GM21528 (cell line): Measurements from ENCODE around the gene NINL.
"Not testable (repeated sequence)": the region's sequence is repeated elsewhere in the genome, so short reads cannot be mapped to it uniquely, and the experiment has no call there.

Experiments used
- ATAC-seq: cut with Tn5 transposase; IDR thresholded peaks from one replicate; pipeline ENCODE4 v1.9.1; 2021; ENCODE audit warnings: mild to moderate bottlenecking, moderate library complexity; ENCODE audit not compliant: unreplicated experiment, low FRiP score

The NINL gene

DNA sequence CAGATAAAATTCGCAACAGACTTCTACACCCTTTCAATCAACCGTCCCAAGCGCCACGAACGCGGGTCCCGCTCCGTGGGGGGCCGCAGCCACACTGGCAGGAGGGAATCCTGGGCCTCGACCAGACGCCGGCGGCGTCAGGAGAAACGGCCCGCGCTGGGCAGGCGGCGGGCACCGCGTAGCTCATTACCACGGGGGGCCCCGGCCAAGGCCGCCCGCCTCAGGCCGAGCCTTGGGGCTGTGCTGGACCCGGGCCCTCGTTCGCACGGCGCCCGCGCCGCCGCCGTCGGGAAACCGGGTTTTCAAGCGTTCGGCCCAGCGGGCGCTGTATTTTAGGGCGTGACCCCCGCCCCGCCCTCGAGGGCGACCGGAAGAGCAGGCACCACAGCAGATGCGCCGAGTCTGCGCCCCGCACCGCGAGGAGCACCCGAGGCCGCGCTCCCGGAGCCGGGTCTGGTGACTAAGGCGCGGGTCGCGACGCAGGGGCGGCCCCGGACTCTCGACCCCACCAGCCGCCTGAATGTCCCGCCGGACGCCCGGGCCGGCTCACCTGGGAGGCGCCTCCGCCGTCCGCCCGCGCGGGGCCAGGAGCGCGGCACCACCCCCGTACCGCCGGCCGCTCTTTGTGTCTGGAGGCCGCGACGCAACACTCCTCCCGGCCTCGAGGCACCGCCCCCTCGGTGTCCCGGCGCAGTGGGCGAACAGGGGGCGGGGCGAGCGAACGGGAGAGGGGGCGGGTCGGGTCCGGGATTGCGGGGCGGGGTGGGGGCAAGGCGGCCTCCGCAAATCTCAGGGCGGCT is at the start of gene NINL:
NINL (minus strand) TSS at position 627 of the 800 bp plus-strand sequence. CDS start 58,944 bp downstream, outside the sequence.
- ATAC-seq, result no peak

DNA sequence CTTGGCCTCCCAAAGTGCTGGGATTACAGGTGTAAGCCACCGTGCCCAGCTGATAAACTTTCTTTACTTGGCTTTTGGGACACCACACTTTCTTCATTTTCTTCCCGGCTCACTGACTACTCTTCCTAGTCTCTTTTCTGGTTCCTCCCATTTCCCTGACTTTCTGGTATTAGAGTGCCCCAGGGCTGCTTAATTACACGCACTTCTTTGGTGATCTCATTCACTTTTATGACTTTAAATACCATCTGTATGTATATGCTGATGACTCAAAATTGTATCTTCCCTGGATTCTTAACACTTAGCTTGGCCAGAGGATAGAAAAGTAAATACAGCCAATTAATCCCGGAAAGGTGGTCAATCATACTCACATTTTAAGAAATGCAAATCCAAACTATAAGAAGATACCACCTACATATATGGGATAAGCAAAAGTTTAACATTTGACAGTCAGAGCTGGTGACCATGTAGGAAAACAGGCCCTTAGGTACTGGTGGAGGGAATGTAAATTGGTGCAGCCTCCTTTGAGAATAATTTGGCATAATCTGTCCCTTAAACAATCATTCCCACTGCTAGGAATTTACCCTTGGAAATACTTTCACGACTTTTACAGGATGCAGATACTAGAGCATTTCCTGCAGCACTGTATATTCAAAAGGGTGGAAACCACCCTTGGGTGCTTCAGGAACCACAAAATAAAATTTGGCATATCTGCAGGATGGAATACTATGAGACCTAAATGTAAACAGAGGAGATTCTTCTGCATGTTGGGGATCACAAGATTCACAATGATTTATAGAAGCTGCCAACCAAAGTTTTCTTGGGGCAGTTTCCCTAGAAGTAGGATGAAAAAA is 47.8 kb upstream of the NINL start:
- no peak for ATAC-seq

DNA sequence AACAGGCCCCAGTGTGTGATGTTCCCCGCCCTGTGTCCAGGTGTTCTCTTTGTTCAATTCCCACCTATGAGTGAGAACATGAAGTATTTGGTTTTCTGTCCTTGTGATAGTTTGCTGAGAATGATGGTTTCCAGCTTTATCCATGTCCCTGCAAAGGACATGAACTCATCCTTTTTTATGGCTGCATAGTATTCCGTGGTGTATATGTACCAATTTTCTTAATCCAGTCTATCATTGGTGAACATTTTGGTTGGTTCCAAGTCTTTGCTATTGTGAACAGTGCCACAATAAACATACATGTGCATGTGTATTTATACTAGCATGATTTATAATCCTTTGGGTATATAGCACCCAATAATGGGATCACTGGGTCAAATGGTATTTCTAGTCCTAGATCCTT is 45.3 kb upstream of the NINL start:
- not testable (repeated sequence) for ATAC-seq

DNA sequence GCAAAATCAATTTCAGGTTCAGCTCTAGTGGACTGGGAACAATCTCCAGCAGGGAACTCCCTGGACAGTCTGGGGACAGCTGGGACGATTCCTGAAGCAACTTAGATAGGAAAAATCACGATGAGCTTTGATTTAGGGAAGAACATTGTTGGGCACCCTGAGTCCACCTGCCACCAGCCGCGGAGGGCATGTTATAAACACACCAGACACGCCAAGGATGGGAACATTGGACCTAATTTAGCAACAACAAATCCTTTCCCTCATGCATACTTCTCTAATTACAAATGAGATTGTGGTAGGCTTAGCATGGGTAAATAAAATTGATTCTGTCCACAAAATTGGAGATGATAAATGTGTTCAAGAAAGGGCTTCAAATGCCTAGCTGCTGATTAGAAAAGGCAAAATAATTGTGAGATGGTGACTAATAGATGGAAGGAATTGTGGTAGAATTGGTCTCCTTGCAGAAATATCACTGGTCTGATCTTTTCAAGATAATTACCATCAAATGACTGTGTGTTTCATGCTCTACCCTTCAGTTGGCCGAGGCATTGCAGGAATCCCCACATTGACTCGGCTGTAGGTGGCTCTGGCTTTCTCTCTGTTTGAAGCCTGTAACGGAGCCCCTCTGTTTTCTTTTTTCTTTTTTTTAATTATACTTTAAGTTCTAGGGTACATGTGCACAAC is 44.6 kb upstream of the NINL start:
- ATAC-seq, result no peak

DNA sequence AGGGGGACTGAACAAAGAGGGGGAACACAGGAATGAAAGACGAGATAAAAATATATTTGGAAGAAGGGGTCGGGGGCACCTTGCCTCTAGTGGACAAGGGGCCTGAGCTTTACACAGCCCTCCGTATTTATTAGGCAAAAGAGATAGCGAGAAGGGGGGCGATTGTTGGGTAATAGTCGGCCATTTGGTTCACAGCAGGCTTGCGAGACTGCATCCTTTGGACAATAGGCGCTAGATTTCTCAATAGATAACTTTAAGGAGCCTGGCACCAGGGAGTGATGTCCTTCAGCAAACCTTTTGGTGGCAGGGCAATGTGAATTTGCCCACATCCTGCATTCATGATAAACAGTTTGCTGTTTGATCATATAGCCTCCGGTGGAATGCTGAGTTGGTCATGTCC is 41.4 kb upstream of the NINL start:
- no peak for ATAC-seq

DNA sequence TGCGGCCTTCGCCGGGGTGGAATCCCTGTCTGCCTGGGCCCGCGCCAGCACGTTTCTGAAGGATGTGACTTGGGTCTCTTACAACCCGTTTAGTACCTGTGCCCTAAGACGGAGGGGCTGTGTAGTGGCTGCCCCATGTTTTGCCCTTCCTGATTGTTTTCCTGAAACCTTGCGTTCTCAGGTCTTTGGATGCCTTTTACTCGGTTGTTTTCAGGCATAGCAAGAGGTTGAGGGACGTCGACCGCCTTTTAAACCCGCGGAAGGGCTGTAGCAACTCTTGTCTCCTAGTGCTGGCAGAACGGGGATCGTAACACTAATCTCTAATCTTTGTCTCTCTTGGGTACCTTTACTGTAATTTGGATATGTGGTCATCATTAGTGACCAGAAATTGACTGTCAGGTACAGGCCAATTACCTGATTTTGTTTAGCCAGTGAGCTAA is 39.2 kb upstream of the NINL start:
- no peak for ATAC-seq

DNA sequence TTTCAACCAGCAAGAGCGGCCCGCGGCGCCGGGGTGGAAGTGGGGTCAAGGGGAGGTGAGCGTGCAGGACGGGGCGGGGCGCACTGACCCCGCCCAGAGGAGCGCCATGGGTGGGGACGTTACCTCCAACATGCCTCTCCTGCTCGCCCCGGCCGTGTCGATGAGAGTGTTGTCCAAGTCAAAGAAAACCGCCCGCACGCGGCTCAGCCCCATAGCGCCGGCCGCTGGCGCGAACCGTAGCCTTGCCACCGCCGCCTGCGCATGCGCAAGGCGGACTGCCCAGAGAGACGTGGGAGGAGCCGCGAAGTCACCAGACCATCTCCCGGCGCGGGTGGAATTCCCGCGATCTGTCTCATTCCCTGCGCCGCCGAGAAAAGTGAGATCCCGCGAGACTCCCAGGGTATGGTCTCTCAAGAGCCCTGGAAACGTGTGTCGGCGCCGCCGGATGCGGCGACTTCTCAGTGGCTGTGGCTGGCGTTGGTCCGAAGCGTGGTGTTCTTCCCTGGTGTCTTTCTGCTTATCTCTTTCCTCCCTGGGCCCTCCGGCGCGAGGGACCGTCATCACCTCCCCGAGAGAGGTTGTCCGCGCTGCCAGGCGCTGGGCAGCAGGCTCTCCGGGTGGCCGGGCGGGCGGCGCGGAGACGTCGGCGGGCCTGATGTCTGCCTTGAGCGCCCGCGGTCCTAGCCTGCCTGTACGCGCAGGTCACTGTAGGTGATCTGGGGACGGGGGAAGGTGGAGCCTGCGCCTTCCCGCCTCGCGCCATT is 38.6 kb upstream of the NINL start, which contains the start of gene NANP:
NANP (minus strand) TSS at position 279 of the 764 bp plus-strand sequence; CDS start at position 213, 66 bp downstream.
- peak; percentile 85 for ATAC-seq

DNA sequence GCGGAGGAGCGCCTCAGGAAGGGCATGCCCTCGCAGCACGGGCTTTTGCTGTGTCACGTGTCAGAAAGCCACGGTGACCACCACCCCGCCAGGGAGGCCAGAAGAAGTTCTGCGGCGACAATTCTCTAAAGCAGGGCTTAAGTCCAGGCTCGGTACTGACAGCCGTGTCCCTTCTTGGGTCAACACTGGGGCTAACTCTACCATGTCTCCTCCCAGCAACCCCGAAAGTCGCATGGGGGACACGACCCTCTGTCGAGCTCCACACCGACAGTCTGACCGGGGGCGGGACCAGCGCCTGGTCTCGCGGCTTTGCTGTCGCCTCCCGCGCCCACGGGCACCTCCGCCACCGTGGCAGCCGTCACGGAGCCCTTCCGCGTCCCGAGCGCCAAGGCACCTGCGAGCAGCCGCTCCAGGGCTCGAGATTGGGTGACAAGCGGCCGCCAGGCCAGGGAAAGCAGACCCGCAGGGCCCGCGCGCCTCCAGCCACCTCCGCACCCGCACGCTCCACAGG is 37.9 kb upstream of the NINL start:
- peak; percentile 24 for ATAC-seq

DNA sequence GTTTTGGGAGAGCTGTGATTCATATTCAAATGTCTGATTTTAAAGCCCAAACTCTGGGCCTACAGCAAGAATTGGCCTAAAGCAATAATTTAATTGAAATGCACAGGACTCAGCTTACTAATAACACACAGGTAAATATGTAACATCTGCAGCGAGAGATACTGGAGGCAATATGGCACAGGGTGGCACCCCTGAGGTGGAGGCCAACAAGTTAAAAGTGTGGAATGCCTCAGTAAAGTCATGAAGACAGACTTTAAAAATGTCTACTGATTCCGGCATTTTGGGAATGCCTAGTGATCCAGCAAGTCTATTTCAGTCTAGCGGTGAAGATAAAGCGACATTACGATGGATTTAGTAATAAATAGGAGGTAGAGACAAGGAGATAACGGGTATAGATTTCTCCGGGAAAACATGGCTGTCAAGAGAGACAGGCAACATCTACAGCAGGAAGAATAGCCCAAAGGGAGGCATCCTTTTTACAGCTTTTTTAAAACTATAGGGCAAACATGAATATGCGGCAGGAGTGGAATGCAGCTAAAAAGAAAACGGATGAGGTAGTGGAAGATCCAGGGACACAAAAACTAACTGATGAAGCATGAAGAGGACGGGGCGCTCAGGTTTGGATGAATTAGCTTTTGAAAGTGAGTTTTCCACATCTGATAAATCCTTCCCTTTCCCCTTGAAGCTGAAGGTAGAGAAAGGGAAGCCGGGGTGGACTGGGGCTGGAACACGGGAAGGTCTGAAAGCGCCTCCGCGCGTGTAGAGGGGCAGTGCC is 37.3 kb upstream of the NINL start:
- ATAC-seq, result no peak

DNA sequence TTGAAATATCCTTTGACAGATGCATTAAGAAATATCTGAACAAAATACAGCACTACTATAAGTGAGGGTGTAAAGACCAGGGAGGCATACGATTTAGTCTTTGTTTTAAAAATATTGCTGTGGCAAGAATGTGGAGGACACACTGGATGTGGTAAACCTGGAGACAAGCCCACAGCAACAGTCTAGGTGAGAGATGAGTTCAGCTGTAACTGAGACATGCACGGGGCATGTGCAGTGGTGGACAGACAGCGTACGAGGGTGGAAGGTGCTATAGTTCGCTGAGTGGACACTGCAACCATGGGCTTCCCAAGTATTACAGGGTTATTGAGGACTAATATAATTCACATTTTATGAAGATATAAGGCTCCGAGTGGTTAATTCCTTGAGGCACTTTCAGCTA is 36.7 kb upstream of the NINL start:
- no peak for ATAC-seq

DNA sequence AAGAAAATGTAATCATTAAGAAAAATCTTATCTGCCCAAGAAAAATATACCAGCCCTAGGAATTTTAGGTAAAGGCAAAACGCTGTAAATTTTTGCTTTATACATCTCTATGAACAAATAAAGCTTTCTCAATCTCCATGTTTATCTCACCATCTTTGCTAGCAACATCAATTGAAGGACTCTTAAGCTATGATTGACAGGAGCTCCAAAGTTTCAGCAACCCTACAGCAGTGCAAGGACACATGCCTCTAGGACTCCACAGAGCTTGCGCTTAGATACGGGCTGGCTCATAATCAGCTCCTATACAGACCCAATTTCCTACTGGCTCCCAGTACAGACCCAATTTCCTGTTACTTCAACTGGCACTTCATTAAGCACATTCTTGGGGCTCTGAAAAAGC is 34.2 kb upstream of the NINL start:
- no peak for ATAC-seq

DNA sequence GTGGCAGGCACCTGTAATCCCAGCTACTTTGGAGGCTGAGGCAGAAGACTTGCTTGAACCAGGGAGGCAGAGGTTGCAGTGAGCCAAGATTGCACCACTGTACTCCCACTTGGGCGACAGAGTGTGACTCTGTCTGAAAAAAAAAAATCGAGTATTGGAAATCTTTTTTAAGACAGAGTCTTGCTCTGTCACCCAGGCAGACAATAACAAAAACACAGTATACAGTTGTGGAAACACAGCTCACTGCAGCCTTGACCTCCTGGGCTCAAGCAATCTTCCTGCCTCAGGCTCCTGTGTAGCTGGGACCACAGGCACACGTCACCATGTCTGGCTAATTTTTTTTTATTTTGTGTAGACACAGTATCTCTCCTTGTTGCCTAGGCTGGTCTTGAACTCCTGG is 23.4 kb upstream of the NINL start:
- ATAC-seq, result no peak

DNA sequence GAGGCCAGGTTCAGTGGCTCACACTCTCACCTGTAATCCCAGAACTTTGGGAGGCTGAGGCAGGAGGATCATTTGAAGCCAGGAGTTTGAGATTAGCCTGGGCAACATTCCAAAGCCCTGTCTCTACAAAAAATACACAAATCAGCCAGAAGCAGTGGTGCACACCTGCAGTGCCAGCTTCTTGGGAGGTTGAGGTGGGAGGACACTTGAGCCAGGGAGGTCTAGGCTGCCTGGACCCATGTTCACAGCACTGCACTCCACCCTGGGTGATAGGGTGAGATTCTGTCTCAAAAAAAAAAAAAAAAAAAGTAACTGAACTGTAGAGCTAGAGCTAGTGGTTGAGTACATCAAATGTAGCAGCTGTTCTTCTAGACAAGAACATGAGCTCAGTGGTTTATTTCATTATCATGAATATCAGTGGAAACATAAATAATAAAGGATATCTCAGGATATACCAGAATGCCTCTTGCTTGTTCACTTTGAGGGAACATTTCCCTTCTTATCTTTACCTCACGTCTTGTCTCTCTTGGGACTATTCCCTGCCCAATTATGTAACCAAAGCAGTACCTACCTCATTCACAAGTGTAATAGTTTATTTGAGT is 20.9 kb upstream of the NINL start:
- no peak for ATAC-seq

DNA sequence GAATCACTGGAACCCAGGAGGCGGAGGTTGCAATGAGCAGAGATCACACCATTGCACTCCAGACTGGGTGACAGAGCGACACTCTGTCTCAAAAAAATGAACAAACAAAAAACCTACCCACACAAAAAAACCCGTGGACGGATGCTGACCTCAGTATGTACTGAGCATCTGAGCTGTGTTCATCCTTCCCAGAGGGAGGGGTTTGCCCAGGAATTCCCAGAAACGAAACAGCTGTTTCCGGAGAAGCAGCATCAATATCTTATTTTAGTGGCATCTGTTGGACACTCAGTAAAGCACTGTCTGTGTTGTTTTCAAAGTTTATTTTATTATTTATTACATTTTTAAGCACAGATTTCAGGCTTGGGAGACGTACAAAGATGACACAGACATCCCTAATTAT is 19.8 kb upstream of the NINL start:
- no peak for ATAC-seq

DNA sequence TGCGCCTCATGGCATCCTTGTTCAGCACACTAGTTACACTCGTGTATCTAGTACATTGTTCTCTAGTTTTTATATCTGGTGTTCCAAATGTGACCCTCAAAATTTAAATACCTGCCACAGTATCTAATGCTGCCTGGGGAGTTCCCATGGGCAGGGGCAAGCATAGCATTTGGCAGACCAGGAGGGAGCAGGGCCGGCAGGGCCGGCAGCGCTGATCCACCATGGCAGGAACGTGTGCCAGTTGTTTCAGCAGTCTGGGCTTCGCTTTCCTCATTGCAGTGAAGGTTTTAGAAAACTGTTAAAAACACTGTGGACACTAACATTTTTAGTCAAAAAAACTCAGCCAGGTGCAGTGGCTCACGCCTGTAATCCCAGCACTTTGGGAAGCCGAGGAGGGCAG is 19.3 kb upstream of the NINL start:
- ATAC-seq, result no peak

DNA sequence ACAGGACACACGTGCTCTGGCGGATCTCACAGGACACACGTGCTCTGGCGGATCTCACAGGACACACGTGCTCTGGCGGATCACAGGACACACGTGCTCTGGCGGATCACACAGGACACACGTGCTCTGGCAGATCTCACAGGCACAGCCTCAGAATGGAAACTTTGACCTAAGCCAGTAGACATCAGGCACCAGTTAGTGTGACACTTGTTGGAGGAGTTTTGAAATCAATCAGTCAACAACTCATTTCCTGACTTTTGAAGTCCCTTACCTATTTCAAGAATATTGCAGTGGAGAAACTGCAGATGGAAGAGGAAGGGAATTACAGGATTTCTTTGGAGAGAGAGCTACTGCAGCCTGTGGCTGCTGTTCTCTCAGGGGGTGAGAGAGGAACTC is 17.6 kb upstream of the NINL start:
- not testable (repeated sequence) for ATAC-seq

DNA sequence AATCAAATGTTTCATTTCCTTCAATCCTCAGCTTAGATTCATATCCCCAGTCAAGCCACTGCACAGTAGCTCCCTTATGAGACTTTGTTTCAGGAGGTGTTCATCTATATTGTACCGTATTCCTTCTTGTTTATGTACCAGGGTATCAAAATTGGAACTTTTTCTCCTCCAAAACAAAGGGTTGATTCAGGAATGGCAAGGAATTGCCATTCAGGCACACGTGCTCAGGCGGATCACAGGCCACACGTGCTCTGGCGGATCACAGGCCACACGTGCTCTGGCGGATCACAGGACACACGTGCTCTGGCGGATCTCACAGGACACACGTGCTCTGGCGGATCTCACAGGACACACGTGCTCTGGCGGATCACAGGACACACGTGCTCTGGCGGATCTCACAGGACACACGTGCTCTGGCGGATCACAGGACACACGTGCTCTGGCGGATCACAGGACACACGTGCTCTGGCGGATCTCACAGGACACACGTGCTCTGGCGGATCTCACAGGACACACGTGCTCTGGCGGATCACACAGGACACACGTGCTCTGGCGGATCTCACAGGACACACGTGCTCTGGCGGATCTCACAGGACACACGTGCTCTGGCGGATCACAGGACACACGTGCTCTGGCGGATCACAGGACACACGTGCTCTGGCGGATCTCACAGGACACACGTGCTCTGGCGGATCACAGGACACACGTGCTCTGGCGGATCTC is 17.0 kb upstream of the NINL start:
- not testable (repeated sequence) for ATAC-seq

DNA sequence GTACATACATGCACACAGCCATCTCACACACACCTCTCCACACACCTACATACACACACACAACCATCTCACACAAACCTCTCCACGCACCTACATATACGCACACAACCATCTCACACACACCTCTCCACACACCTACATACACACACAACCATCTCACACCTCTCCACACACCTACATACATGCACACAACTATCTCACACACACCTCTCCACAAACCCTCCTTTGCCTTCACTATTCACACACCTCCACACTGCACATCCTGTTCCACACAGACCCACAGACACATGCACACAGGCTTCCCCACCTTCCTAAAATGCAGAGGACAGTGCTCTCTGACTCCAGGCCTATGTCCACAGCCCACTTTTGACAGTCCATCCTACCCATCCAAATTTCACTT is 16.3 kb upstream of the NINL start:
- ATAC-seq, result no peak
